HepG2 (cell line): ENCODE measurements around the gene EPB41L4A.

Experiments used
- CTCF ChIP-seq: sonication (generic); formaldehyde crosslinking; IDR thresholded peaks from 2 replicates; pipeline ENCODE4 v1.5.0; 2020; ENCODE audit warnings: mild to moderate bottlenecking, missing genetic modification reagents, moderate library complexity
- FOXK1 ChIP-seq: sonication (generic); formaldehyde crosslinking; IDR thresholded peaks from 2 replicates; pipeline ENCODE4 v1.4.0; 2020; ENCODE audit warnings: low read depth, missing genetic modification reagents, borderline replicate concordance
- PLSCR1 ChIP-seq: sonication (generic); formaldehyde crosslinking; IDR thresholded peaks from 2 replicates; pipeline ENCODE4 v1.5.0; 2020; ENCODE audit warnings: missing genetic modification reagents, mild to moderate bottlenecking, borderline replicate concordance
- POLR2A ChIP-seq, 2 experiments: IDR thresholded peaks; 2 replicates each; pipeline ENCODE4 v1.6.1; 2011; ENCODE audit warnings: low read depth in 2 of 2, low read length in 2 of 2, mild to moderate bottlenecking in 1 of 2, moderate library complexity in 1 of 2; ENCODE audit not compliant: insufficient read depth in 1 of 2
- RAD21 ChIP-seq: fragments of 450-650 bp; formaldehyde crosslinking; IDR thresholded peaks from 2 replicates; pipeline ENCODE4 v1.5.0; 2020; ENCODE audit warnings: mild to moderate bottlenecking
- STAT6 ChIP-seq: sonication (generic); formaldehyde crosslinking; IDR thresholded peaks from 2 replicates; pipeline ENCODE4 v1.4.0; 2020; ENCODE audit warnings: missing genetic modification reagents, mild to moderate bottlenecking, borderline replicate concordance
- TCF12 ChIP-seq, 2 experiments: fragments of 450-650 bp in 1 of 2; sonication (generic) in 1 of 2; formaldehyde crosslinking in 1 of 2; IDR thresholded peaks; 2 replicates each; pipeline versions ENCODE4 v1.6.1 to v1.8.0; 2017 to 2022; ENCODE audit warnings: antibody characterized with exemption in 1 of 2, mild to moderate bottlenecking in 1 of 2, missing genetic modification reagents in 1 of 2, moderate library complexity in 1 of 2
- XBP1 ChIP-seq: sonication (generic); formaldehyde crosslinking; IDR thresholded peaks from 2 replicates; pipeline ENCODE4 v1.5.0; 2020; ENCODE audit warnings: missing genetic modification reagents
- ZBTB26 ChIP-seq: IDR thresholded peaks from 2 replicates; pipeline ENCODE4 v1.6.1; 2016; ENCODE audit warnings: missing compliant biosample characterization, missing genetic modification reagents, borderline replicate concordance
- ZBTB33 ChIP-seq: sonication (generic); formaldehyde crosslinking; IDR thresholded peaks from 2 replicates; pipeline ENCODE4 v1.4.0; 2020; ENCODE audit warnings: missing genetic modification reagents
- ZMAT3 ChIP-seq: sonication (generic); formaldehyde crosslinking; conservative IDR thresholded peaks from 2 replicates; pipeline ENCODE4 v1.7.0; 2021; ENCODE audit warnings: missing genetic modification reagents
- ZNF768 ChIP-seq: sonication (generic); formaldehyde crosslinking; IDR thresholded peaks from 2 replicates; pipeline ENCODE4 v1.4.0; 2020; ENCODE audit warnings: missing genetic modification reagents

GRCh38 chr5:112253478-112254250 is 165.4 kb downstream of the EPB41L4A start:
- TF ChIP-seq POLR2A (IDR thresholded peaks at IDR 0.05; ENCODE audit: insufficient read depth in 1 of 2, low read depth in 2 of 2, low read length in 2 of 2) (no peak), STAT6 (no peak), XBP1 (CRISPR knock-in tag) (no peak), TCF12 (IDR thresholded peaks at IDR 0.05) (no peak), TCF12 (CRISPR knock-in tag; IDR thresholded peaks at IDR 0.05) (no peak), ZNF768 (CRISPR knock-in tag) (no peak), ZBTB26 (CRISPR knock-in tag) (no peak), RAD21 (CRISPR knock-in tag) (no peak), PLSCR1 (CRISPR knock-in tag) (no peak), ZMAT3 (no peak), CTCF (CRISPR knock-in tag) (no peak), ZBTB33 (CRISPR knock-in tag) (no peak), FOXK1 (CRISPR knock-in tag) (no peak)
